Central memory CD8-positive, alpha-beta T cell (primary cell): ENCODE results near the gene FAM47E.

Source experiments
- ATAC-seq: fragments of 150-1000 bp; cut with Tn5 transposase; replicated peaks from 2 replicates; pipeline ENCODE4 v1.10.0; 2022; ENCODE audit warnings: mild to moderate bottlenecking, moderate FRiP score, moderate number of reproducible peaks; ENCODE audit not compliant: poor library complexity, severe bottlenecking; ENCODE audit errors: extremely low read depth
- DNase-seq, 2 donors: peaks; one replicate each; pipeline ENCODE4 v3.0.0; 2021; ENCODE audit warnings: low spot score in 2 of 2
- H3K27ac Mint-ChIP-seq: one replicate; pipeline ENCODE4 v1.8.0; 2022; ENCODE audit warnings: low read depth, mild to moderate bottlenecking, moderate library complexity, mixed read lengths
- H3K27me3 Mint-ChIP-seq: one replicate; pipeline ENCODE4 v1.8.0; 2022; ENCODE audit warnings: mixed read lengths
- H3K36me3 Mint-ChIP-seq: one replicate; pipeline ENCODE4 v1.8.0; 2022; ENCODE audit warnings: mild to moderate bottlenecking, moderate library complexity, mixed read lengths; ENCODE audit not compliant: insufficient read depth
- H3K4me1 Mint-ChIP-seq: one replicate; pipeline ENCODE4 v1.8.0; 2022; ENCODE audit warnings: mixed read lengths
- H3K4me3 Mint-ChIP-seq: one replicate; pipeline ENCODE4 v1.8.0; 2022; ENCODE audit warnings: mild to moderate bottlenecking, moderate library complexity, mixed read lengths
- H3K9me3 Mint-ChIP-seq: one replicate; pipeline ENCODE4 v1.8.0; 2022; ENCODE audit warnings: mixed read lengths

Gene FAM47E

DNA sequence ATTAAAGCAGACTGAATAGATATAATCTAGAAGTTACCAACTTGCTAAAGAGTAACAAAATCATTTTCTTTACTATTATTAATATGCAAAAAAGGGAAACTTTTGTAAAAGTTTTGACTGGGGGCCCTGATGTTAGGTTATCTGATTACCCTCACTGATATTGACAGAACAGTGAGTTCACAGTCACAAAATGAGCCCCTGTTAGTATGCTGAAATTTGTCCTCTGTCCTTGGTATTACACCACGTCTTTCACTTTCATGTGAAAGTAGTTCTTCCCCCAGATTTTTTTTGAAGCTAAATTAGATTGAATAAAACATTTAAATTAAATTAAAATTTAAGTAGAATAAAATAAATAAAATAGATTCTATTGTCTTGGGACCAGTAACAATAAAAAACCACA lies 60.9 kb downstream of the FAM47E start:
- no peak for DNase-seq
- Mint-ChIP-seq H3K4me1 (peaks cover 12% of the 10 kb centered on the region), H3K4me3 (no peak overlapping the region)

GRCh38 chr4:76313547-76313946 lies 62.0 kb downstream of the FAM47E start:
- no peak for DNase-seq
- no peak for ATAC-seq
- peaks cover 10% of the 10 kb centered on the region for H3K4me1 Mint-ChIP-seq
- peaks cover 6% of the 10 kb centered on the region for H3K9me3 Mint-ChIP-seq
- no peak overlapping the region for H3K4me3 Mint-ChIP-seq
- no peak overlapping the region for H3K27ac Mint-ChIP-seq
- H3K27me3 Mint-ChIP-seq, result peaks cover 22% of the 10 kb centered on the region
- H3K36me3 Mint-ChIP-seq, result peaks cover 2% of the 10 kb centered on the region

More for the DNA sequence above, 60.9 kb downstream of the FAM47E start:
- Mint-ChIP-seq H3K27me3 (peaks cover 22% of the 10 kb centered on the region), H3K27ac (no peak overlapping the region), H3K9me3 (peaks cover 6% of the 10 kb centered on the region), H3K36me3 (peaks cover 2% of the 10 kb centered on the region)
- ATAC-seq, result no peak

DNA sequence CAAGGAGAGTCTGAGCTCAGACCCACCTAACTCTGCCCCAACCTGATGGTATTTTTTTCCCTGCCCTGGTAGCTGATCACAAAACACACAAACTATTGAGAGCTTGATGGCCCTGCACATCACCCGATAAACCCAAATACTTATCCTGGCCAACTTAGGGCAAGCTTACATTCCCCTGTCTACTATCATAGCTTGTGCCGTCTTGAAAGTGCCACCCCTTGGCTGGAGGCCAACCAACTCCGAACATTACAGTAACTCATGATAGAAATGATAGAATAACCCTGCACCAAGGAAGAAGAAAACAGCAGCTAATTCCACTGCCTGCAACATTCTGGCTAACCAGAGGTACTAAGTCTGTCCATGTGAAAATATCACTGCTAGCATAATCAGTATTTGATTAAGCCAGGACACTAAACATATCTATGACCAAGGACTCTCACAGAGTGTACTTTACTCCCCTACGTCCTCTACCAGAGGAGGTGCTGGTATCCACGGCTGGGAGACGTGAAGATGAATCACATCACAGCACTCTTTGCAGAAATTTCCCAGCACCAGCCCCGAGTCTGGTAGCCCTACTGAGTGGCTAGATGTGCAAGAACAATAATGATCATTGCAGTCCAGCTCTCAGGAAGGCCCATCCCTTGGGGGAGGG lies 63.9 kb downstream of the FAM47E start:
- peaks cover 2% of the 10 kb centered on the region for H3K36me3 Mint-ChIP-seq
- ATAC-seq, result no peak
- peaks cover 6% of the 10 kb centered on the region for H3K9me3 Mint-ChIP-seq
- peaks cover 22% of the 10 kb centered on the region for H3K27me3 Mint-ChIP-seq
- no peak overlapping the region for H3K27ac Mint-ChIP-seq
- no peak overlapping the region for H3K4me3 Mint-ChIP-seq
- H3K4me1 Mint-ChIP-seq, result no peaks in the 10 kb centered on the region
- no peak for DNase-seq

DNA sequence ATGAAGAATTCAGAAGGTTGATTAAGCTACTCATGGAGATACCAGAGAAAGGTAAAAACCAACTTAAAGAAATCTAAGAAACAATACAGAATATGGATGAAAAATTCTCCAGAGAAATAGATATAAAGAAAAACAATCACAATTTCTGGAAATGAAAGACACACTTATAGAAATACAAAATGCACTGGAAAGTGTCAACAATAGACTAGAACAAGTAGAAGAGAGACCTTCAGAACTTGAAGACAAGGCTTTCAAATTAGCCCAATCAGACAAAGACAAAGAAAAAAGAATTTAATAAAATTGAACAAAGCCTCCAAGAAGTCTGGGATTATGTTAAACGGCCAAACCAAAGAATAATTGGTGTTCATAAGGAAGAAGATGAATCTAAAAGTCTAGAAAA lies 64.6 kb downstream of the FAM47E start:
- Mint-ChIP-seq H3K27ac (no peak overlapping the region), H3K27me3 (peaks cover 22% of the 10 kb centered on the region), H3K36me3 (peaks cover 2% of the 10 kb centered on the region), H3K4me1 (no peaks in the 10 kb centered on the region), H3K4me3 (no peak overlapping the region), H3K9me3 (peaks cover 6% of the 10 kb centered on the region)
- DNase-seq (no peak), ATAC-seq (no peak)

DNA sequence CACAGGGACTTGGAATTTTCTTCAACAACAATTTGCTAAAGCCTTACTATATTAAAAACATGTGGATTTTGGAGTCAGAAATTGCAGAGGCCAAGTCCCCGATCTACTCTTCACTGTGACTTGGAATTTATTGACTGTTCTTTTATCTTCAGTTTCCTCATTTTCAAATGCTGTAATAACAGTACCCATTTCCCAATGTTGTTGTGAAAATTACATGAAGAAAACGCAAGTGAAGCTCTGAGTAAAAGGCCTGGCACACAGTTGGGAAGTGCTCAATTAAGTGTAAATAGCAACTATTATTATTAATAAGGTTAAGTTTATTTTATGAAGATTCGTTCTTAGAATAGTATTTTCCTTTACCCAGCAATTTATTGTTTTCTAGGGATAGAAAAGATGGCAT lies 70.7 kb downstream of the FAM47E start:
- ATAC-seq (no peak), DNase-seq (no peak)
- peaks cover under 1% of the 10 kb centered on the region for H3K27me3 Mint-ChIP-seq
- no peak overlapping the region for H3K4me3 Mint-ChIP-seq
- no peak overlapping the region for H3K27ac Mint-ChIP-seq
- H3K4me1 Mint-ChIP-seq, result no peaks in the 10 kb centered on the region
- no peaks in the 10 kb centered on the region for H3K36me3 Mint-ChIP-seq
- H3K9me3 Mint-ChIP-seq, result peaks cover 10% of the 10 kb centered on the region

DNA sequence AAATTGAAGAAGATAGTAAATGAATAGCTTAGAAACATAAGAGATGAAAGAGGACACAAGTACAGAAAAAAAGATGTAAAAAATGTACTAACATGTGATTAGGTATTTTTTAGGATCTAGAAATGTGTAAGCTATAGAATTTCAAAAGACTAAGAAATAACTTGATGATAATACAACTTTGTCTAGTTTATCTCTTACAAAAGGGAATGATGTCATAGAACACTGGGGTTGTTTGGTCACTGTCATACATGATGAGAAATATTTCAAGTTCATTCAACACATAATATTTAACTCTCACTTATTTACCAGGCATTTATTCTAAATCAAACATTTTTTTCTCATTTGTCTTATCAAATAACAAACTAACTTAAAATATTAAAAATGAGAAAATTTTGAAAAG lies 73.6 kb downstream of the FAM47E start:
- Mint-ChIP-seq H3K36me3 (no peaks in the 10 kb centered on the region), H3K4me3 (no peak overlapping the region), H3K9me3 (peaks cover 10% of the 10 kb centered on the region), H3K4me1 (no peaks in the 10 kb centered on the region), H3K27me3 (no peaks in the 10 kb centered on the region), H3K27ac (no peak overlapping the region)
- DNase-seq (no peak), ATAC-seq (no peak)

DNA sequence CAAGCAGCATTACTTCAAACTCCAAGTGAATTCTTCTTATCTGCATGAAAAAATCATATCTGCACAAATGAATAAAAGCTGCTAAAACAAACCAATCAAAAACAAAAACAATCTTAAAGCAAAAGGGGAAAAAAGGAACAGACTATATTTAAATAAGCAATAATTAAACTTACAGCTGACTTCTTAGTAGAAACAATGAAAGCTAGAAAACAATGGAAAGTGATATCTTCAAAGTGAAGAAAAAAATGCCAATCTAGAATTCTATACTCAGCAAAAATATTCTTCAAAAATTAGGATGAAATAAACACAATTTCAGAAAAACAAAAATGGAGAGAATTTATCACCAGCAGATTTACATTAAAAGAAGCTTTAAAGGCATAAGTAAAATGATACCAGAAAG lies 75.0 kb downstream of the FAM47E start:
- no peak for ATAC-seq

More for the DNA sequence above, 75.0 kb downstream of the FAM47E start:
- Mint-ChIP-seq H3K4me1 (peaks cover 3% of the 10 kb centered on the region), H3K27me3 (no peaks in the 10 kb centered on the region), H3K4me3 (no peak overlapping the region), H3K27ac (no peak overlapping the region), H3K9me3 (peaks cover 10% of the 10 kb centered on the region), H3K36me3 (no peaks in the 10 kb centered on the region)
- DNase-seq, result no peak
